Measurements from ENCODE around the gene TMEM272. TPM values are rescaled to one million over a fixed set of nuclear protein-coding genes. Genes with fewer than 3 reads are reported as not detected.

Gene TMEM272
- total RNA-seq, 1 donor from 2014 or later, result not detected

DNA sequence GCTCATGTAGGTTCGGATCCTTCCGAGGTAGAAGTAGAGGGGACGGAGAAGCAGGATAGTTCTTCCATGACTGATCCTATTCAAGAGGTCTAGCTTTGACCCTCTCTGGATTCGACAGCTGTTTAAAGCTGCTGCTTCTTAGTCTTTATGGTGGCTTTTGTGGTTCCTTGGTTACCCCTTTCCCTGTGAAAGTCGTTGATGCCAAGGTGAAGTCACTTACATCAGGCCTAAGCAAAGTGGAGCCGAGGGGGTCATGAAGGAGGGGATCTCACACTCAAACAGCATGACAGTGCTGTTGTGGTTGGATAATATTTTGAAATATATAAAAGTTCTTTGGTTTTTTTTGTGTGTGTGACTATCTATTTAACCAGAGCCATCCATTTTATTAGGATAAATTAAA lies 24.9 kb upstream of the TMEM272 start:
- no peak for DNase-seq (ENCODE audit: low read depth)
- no peak overlapping the region for H3K4me3 ChIP-seq (ENCODE audit: low read depth, low read length)
- TF ChIP-seq, protein P1, sequence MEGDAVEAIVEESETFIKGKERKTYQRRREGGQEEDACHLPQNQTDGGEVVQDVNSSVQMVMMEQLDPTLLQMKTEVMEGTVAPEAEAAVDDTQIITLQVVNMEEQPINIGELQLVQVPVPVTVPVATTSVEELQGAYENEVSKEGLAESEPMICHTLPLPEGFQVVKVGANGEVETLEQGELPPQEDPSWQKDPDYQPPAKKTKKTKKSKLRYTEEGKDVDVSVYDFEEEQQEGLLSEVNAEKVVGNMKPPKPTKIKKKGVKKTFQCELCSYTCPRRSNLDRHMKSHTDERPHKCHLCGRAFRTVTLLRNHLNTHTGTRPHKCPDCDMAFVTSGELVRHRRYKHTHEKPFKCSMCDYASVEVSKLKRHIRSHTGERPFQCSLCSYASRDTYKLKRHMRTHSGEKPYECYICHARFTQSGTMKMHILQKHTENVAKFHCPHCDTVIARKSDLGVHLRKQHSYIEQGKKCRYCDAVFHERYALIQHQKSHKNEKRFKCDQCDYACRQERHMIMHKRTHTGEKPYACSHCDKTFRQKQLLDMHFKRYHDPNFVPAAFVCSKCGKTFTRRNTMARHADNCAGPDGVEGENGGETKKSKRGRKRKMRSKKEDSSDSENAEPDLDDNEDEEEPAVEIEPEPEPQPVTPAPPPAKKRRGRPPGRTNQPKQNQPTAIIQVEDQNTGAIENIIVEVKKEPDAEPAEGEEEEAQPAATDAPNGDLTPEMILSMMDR (conservative IDR thresholded peaks at IDR 0.05; ENCODE audit: low read depth, low read length), result no peak

DNA sequence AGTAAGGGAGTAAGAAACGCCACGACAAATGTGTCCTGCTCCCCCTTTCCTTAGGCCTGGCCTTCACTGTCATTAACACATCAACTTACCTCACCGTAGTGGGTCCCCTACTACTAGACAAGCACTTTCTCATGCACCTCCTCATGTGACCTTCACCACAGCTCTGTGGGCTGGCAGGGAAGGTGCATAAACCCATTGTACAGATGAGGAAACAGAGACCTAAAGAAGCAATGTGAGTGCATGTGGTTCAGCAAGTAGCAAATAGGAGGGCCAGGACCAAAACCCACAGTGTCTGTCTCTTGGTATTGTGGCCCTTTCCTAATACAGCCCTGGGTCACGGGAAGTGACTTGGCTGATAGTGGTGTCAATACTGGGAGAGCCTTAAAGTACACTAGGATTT lies 22.1 kb upstream of the TMEM272 start:
- DNase-seq (ENCODE audit: low read depth), result no peak
- TF ChIP-seq, protein P1 (conservative IDR thresholded peaks at IDR 0.05; ENCODE audit: low read depth, low read length), result no peak
- no peak overlapping the region for H3K4me3 ChIP-seq (ENCODE audit: low read depth, low read length)

DNA sequence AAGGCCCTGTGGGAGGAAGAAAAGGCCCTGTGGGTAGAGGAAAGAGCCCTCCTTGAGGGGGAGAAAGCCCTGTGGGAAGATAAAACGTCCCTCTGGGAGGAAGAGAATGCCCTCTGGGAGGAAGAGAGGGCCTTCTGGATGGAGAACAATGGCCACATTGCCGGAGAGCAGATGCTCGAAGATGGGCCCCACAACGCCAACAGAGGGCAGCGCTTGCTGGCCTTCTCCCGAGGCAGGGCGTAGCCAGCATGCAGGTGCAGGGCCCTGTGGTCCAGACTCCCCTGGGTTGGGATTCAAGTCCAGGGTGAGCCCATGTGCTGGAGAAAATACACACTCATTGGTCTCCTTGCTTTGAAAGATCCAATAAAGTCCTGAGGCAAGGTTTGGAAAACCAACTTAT lies 20.9 kb upstream of the TMEM272 start:
- DNase-seq (ENCODE audit: low read depth), result no peak
- TF ChIP-seq, protein P1 (conservative IDR thresholded peaks at IDR 0.05; ENCODE audit: low read depth, low read length), result no peak
- no peak overlapping the region for H3K4me3 ChIP-seq (ENCODE audit: low read depth, low read length)

DNA sequence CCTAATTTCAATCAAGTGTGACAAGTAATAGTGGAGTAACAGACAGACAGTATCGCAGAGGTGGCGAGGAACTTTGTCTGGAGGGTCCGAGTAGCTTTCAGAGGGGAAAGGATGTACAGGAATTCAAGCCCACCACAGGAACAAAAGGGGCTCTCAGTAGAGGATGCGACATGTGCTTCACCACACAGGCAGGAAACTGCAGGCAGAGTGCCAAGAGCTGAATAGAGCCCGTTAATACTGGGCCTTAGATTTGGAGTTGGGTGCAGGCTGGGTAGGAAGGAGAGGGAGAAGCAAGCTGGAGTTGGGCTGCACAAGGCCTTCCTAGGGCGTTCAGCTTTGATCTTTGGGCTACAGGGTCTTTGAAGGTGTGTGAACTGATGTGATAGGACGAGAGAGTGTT lies 18.0 kb upstream of the TMEM272 start:
- TF ChIP-seq, protein P1 (conservative IDR thresholded peaks at IDR 0.05; ENCODE audit: low read depth, low read length), result no peak
- no peak overlapping the region for H3K4me3 ChIP-seq (ENCODE audit: low read depth, low read length)

DNA sequence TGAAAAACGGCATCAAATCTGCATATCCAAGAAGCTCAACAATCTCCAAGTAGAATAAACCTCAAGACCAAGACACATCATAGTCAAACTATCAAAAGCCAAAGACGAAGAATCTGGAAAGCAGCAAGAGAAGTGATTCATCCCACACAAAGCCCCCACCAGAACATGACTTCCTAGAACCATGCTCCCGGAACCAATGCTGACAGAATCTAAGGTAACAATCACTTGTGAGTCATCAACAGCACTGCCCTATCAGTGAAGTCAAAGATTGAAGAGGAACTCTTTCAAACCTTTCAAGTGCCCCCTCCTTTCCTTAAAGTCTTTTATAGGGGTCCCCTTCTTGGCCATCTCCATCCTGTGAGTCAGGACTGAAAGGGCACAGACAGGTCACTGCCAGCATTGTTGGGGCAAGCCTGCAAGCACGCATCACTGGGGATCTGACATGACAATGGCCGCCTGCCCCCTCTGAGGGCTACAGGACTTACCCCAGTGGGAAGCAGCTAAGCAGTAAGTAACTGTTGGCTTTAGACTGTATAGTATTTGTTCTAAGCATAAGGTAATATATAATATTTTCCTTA lies 16.8 kb upstream of the TMEM272 start, which contains the start of gene CCDC70:
TSS of gene CCDC70 (plus strand) at position 247 of the 578 bp plus-strand sequence. CDS start 3,443 bp downstream, outside the sequence.
- TF ChIP-seq, protein P1 (conservative IDR thresholded peaks at IDR 0.05; ENCODE audit: low read depth, low read length), result no peak
- peak; percentile 35 for DNase-seq (ENCODE audit: low read depth)

More for the DNA sequence above, 18.0 kb upstream of the TMEM272 start:
- no peak for DNase-seq (ENCODE audit: low read depth)

DNA sequence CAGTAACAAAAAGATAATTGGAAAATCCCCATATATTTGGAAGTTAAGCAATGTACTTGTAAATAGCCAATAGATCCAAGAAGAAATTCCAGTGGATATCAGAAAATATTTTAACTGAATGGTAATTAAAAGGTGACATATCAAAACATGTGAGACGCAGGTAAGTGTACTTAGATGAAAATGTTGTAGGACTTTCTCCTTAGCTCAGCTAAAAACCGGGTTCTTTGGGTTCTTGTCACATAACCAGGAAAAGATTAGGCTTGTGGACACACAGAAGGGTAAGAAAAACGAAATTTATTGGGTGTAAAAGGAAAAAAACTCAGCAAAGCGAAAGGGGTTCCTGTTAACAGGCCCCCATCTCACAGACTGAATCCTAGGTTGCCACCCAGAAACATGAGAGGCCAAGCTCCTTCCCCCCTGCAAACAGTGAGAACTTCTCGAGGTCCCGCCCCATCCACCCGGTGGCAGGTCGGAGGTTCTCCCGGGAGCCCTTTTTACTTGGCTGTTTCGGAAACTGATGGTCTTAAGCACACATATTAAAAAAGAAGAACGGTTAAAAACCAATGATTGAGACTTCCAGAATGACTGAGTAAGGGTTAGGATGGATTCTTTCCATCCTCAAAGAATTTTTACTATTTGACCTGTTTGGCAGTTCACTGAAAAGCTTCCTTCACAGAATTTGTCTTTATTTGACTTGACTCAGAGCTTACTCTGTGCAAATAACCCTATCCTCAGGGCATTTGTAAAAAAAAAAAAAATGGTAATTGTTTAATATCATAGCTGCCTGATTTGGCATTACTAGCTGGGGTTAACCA lies 13.7 kb upstream of the TMEM272 start:
- no peak overlapping the region for H3K4me3 ChIP-seq (ENCODE audit: low read depth, low read length)
- TF ChIP-seq, protein P1 (conservative IDR thresholded peaks at IDR 0.05; ENCODE audit: low read depth, low read length), result no peak
- DNase-seq (ENCODE audit: low read depth), result no peak

More for the DNA sequence above, 16.8 kb upstream of the TMEM272 start, which contains the start of gene CCDC70:
- no peak within 1 kb of the TSS for H3K4me3 ChIP-seq (ENCODE audit: low read depth, low read length)
